Breast epithelium (tissue), 3 donors: ENCODE results near the gene C22orf31.

Experiments
- CTCF ChIP-seq, 3 donors: fragments of 450-650 bp; IDR thresholded peaks; one replicate each; pipeline ENCODE4 v1.5.1; 2016 to 2017; ENCODE audit warnings: antibody characterized with exemption in 3 of 3, mild to moderate bottlenecking in 3 of 3, moderate library complexity in 3 of 3
- POLR2A ChIP-seq: fragments of 450-650 bp; IDR thresholded peaks from one replicate; pipeline ENCODE4 v1.6.1; 2016; ENCODE audit warnings: antibody characterized with exemption, mild to moderate bottlenecking, moderate library complexity
- POLR2AphosphoS5 ChIP-seq, 3 donors: sonication (generic); formaldehyde crosslinking; IDR thresholded peaks; one replicate each; pipeline ENCODE4 v1.6.1; 2017; ENCODE audit warnings: antibody characterized with exemption in 3 of 3

- TF ChIP-seq CTCF (IDR thresholded peaks at IDR 0.05) (no peak), POLR2A (no peak), POLR2AphosphoS5 (IDR thresholded peaks at IDR 0.05) (no peak)
These were observed 46.5 kb upstream of the C22orf31 start for GRCh38 chr22:29108137-29108536.
